ENCODE results near the gene FOSL1.

FOSL1 gene

GRCh38 chr11:65847746-65848145, 52.4 kb downstream of the FOSL1 start:
- TF ChIP-seq CTCF (IDR thresholded peaks at IDR 0.05): no peak

GRCh38 chr11:65844231-65844872, 55.8 kb downstream of the FOSL1 start:
- TF ChIP-seq CTCF (IDR thresholded peaks at IDR 0.05): no peak

- no peak for TF ChIP-seq CTCF (IDR thresholded peaks at IDR 0.05)
Observed at GRCh38 chr11:65843811-65844210, 56.4 kb downstream of the FOSL1 start.

GRCh38 chr11:65842144-65842543, 58.0 kb downstream of the FOSL1 start:
- TF ChIP-seq CTCF (IDR thresholded peaks at IDR 0.05): no peak
